ENCODE measurements around the gene MSRB3. TPM values are rescaled to one million over a fixed set of nuclear protein-coding genes. Genes with fewer than 3 reads are reported as not detected.

Gene MSRB3
- total and polyA plus RNA-seq, 2 of the 4 experiments (the other 2 are of a cell fraction) = 31.7 to 35.7 TPM

DNA sequence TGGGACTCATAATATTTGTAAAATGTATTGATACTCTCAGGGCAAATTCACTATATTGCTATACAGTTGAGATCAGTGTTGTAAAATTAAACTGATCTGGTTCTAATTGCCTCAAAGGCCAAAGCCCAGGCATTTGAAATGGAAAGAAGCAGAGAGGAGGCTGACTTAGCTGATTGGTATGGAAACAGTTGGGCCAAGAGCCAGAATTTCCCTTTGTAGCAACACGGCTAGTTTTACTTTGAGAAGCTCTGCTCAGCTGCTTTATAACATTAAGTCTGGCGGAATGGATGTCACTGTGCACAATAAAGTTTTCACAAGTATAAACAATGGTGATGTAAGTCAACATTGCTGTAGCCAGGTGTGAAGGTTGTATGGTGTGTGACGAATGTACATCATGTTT lies 186.4 kb downstream of the MSRB3 start:
- no peak overlapping the region for H3K4me3 ChIP-seq (ENCODE audit: insufficient read depth, low read depth, low read length)
- H2AFZ ChIP-seq (replicated peaks; ENCODE audit: low read length, poor library complexity) = no peak overlapping the region
- peak overlapping the region; percentile 53; the same call in 1 of the 3 replicates for H2BK15ac ChIP-seq (ENCODE audit: low read depth, low read length)
- H3K18ac ChIP-seq (ENCODE audit: low read depth, low read length) = peak overlapping the region; percentile 40; the same call in 1 of the 2 replicates
- BruUV-seq (replicated peaks) = no TSS peak
- DNase-seq (peak; percentile 96), ATAC-seq (ENCODE audit: low read depth) (peak; percentile 92)
- H4K5ac ChIP-seq (ENCODE audit: low read depth, low read length) = 0 out of 2 replicates have a peak overlapping the region, but pooled peaks have one; percentile 21
- intact Hi-C loops (cut with micrococcal nuclease) (loop anchor here (10.0 kb wide), 1 partner anchor 140 kb away; no protein-coding TSS in a partner anchor), in situ Hi-C loops (cut with MboI; ENCODE audit: low sequenced_read_pairs) (no loop called here), dilution Hi-C loops (cut with HindIII; ENCODE audit: low sequenced_read_pairs, unreplicated experiment) (no loop called here)
- H2BK120ac ChIP-seq (ENCODE audit: low read depth, low read length) = peak overlapping the region; percentile 72
- H3K9me1 ChIP-seq (ENCODE audit: insufficient read depth, low read length) = peaks cover 4% of the 10 kb centered on the region
- H2AK5ac ChIP-seq (ENCODE audit: low read depth, low read length) = peak overlapping the region; percentile 36; the same call in 1 of the 2 replicates
- H3K9me3 ChIP-seq (ENCODE audit: control insufficient read depth, insufficient read depth, low read length) = no peaks in the 10 kb centered on the region
- peak overlapping the region; percentile 28 for H2BK20ac ChIP-seq (ENCODE audit: low read depth, low read length)
- H3K27me3 ChIP-seq (ENCODE audit: control insufficient read depth, insufficient read depth, low read length) = no peaks in the 10 kb centered on the region
- POLR2A ChIA-PET (ENCODE audit: unreplicated experiment) = no interaction called here
- H3K4me1 ChIP-seq (ENCODE audit: control insufficient read depth, insufficient read depth, low read length) = peaks cover 14% of the 10 kb centered on the region
- no peak overlapping the region for H2AK9ac ChIP-seq (replicated peaks; ENCODE audit: low read depth, low read length, poor library complexity)
- TF ChIP-seq MXI1 (IDR thresholded peaks at IDR 0.05; ENCODE audit: borderline replicate concordance, low read depth, low read length) (no peak), MAFK (IDR thresholded peaks at IDR 0.05; ENCODE audit: low read depth, low read length) (no peak), CHD1 (IDR thresholded peaks at IDR 0.05; ENCODE audit: low read depth, low read length) (no peak), BHLHE40 (IDR thresholded peaks at IDR 0.05; ENCODE audit: low read depth, low read length) (no peak), FOS (IDR thresholded peaks at IDR 0.05; ENCODE audit: low read depth, low read length) (peak; percentile 28; the same call in 1 of the 2 replicates), RCOR1 (IDR thresholded peaks at IDR 0.05; ENCODE audit: insufficient replicate concordance, low read length) (no peak)
- TF ChIP-seq, protein P1, sequence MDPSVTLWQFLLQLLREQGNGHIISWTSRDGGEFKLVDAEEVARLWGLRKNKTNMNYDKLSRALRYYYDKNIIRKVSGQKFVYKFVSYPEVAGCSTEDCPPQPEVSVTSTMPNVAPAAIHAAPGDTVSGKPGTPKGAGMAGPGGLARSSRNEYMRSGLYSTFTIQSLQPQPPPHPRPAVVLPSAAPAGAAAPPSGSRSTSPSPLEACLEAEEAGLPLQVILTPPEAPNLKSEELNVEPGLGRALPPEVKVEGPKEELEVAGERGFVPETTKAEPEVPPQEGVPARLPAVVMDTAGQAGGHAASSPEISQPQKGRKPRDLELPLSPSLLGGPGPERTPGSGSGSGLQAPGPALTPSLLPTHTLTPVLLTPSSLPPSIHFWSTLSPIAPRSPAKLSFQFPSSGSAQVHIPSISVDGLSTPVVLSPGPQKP (IDR thresholded peaks at IDR 0.05; ENCODE audit: borderline replicate concordance, low read depth, low read length) = no peak
- H4K8ac ChIP-seq (ENCODE audit: low read depth in 2 of 2, low read length in 2 of 2) = peak overlapping the region in 1 of 2 experiments; percentile 50; a peak in 2 of 4 replicates
- H3K27ac ChIP-seq (ENCODE audit: insufficient read depth, low read length) = peak overlapping the region; percentile 73; the same call in 1 of the 2 replicates
- H3K4me2 ChIP-seq (ENCODE audit: low read depth, low read length) = peak overlapping the region; percentile 14; the same call in 1 of the 2 replicates
- H3K9ac ChIP-seq (ENCODE audit: low read depth, low read length) = no peak overlapping the region; the same call in 1 of the 2 replicates
- 0 out of 2 replicates have a peak overlapping the region, but pooled peaks have one; percentile 2 for H3K23ac ChIP-seq (ENCODE audit: low read depth, low read length)
- H3K14ac ChIP-seq (replicated peaks; ENCODE audit: low read depth, low read length) = peak overlapping the region; percentile 55
- peaks cover 0 to 11% of the 10 kb centered on the region in 2 experiments; a peak in 3 of 4 replicates for H3K79me1 ChIP-seq (ENCODE audit: low read depth in 1 of 2, low read length in 2 of 2)
- H2BK5ac ChIP-seq (ENCODE audit: low read depth, low read length, poor library complexity, severe bottlenecking) = peak overlapping the region; percentile 65
- H4K91ac ChIP-seq (ENCODE audit: insufficient read depth, low read depth, low read length) = peak overlapping the region; percentile 42; the same call in 1 of the 2 replicates
- H3K36me3 ChIP-seq (ENCODE audit: control insufficient read depth, insufficient read depth, low read length) = peaks cover 5% of the 10 kb centered on the region
- CTCF ChIA-PET = interaction anchor here (1.8 kb wide), 1 partner anchor 92 kb away, joined by 4 read pairs; no protein-coding TSS in a partner anchor
- 33% methylated on average over 1 of the region's 3 CpGs; no CpG with 5 or more reads in 1 of the 2 experiments for WGBS, 2 experiments (ENCODE audit: extremely low coverage in 2 of 2, insufficient read length in 1 of 2)
- peak overlapping the region; percentile 66; the same call in 1 of the 2 replicates for H3K4ac ChIP-seq (ENCODE audit: low read depth, low read length)
- no peak overlapping the region for H3K56ac ChIP-seq (ENCODE audit: extremely low read depth, insufficient read depth, low read length)
- H4K20me1 ChIP-seq (ENCODE audit: insufficient read depth, low read length) = no peaks in the 10 kb centered on the region

All from IMR-90 (cell line).